GM23338 (cell line): ENCODE results near the gene CROCC2. TPM values are rescaled to one million over a fixed set of nuclear protein-coding genes. Genes with fewer than 3 reads are reported as not detected.
A peak's percentile ranks its signal among the peaks of the same experiment; 100 is the strongest.

Experiments
- ATAC-seq: fragments of 200-7000 bp; cut with Tn5 transposase; 3 replicates; pipeline ENCODE4 v1.9.1; 2020
- DNase-seq: peaks from one replicate; pipeline ENCODE4 v3.0.0-alpha.2; 2015; ENCODE audit warnings: low spot score
- H2AFZ ChIP-seq: fragments of 200-600 bp; sonication (generic); 2 replicates; pipeline ENCODE4 v1.8.0; 2016; ENCODE audit warnings: antibody characterized with exemption, mild to moderate bottlenecking, moderate library complexity
- H3F3A ChIP-seq: fragments of 200-600 bp; sonication (generic); replicated peaks from 2 replicates; pipeline ENCODE4 v1.8.0; 2017; ENCODE audit warnings: antibody characterized with exemption, mixed run types, low read depth
- H3K27ac ChIP-seq: fragments of 200-600 bp; sonication (generic); 2 replicates; pipeline ENCODE4 v1.6.1; 2016; ENCODE audit warnings: low read depth
- H3K27me3 ChIP-seq: fragments of 200-600 bp; sonication (generic); 2 replicates; pipeline ENCODE4 v1.8.0; 2016; ENCODE audit warnings: mild to moderate bottlenecking, mixed run types, moderate library complexity; ENCODE audit not compliant: insufficient read depth
- H3K36me3 ChIP-seq: fragments of 200-600 bp; sonication (generic); 2 replicates; pipeline ENCODE4 v1.8.0; 2016; ENCODE audit warnings: mild to moderate bottlenecking; ENCODE audit not compliant: insufficient read depth
- H3K4me1 ChIP-seq: fragments of 200-600 bp; sonication (generic); 2 replicates; pipeline ENCODE4 v1.8.0; 2016; ENCODE audit warnings: mild to moderate bottlenecking, moderate library complexity; ENCODE audit not compliant: insufficient read depth
- H3K4me2 ChIP-seq: fragments of 200-600 bp; sonication (generic); 2 replicates; pipeline ENCODE4 v1.7.1; 2017; ENCODE audit warnings: mixed run types
- H3K4me3 ChIP-seq: fragments of 200-600 bp; sonication (generic); 2 replicates; pipeline ENCODE4 v1.6.1; 2016; ENCODE audit warnings: mixed run types
- H3K79me2 ChIP-seq: fragments of 200-600 bp; sonication (generic); replicated peaks from 2 replicates; pipeline ENCODE4 v1.8.0; 2017; ENCODE audit warnings: mild to moderate bottlenecking; ENCODE audit not compliant: insufficient read depth
- H3K9me2 ChIP-seq: fragments of 200-600 bp; sonication (generic); 2 replicates; pipeline ENCODE4 v1.8.0; 2017; ENCODE audit not compliant: insufficient read depth
- H4K20me1 ChIP-seq: fragments of 200-600 bp; sonication (generic); replicated peaks from 2 replicates; pipeline ENCODE4 v1.8.0; 2017; ENCODE audit warnings: mild to moderate bottlenecking; ENCODE audit not compliant: insufficient read depth
- H3K27ac Mint-ChIP-seq: 2 replicates; pipeline ENCODE4 v1.8.0; 2020; ENCODE audit warnings: inconsistent platforms, mild to moderate bottlenecking, moderate library complexity, mixed read lengths
- H3K27me3 Mint-ChIP-seq: 3 replicates; pipeline ENCODE4 v1.8.0; 2022; ENCODE audit warnings: low read depth, mild to moderate bottlenecking, moderate library complexity, mixed read lengths, inconsistent platforms; ENCODE audit not compliant: insufficient read depth, poor library complexity
- H3K36me3 Mint-ChIP-seq: 3 replicates; pipeline ENCODE4 v1.8.0; 2021; ENCODE audit warnings: low read depth, mild to moderate bottlenecking, inconsistent platforms, moderate library complexity, mixed read lengths
- H3K4me1 Mint-ChIP-seq: 3 replicates; pipeline ENCODE4 v1.8.0; 2020; ENCODE audit warnings: mild to moderate bottlenecking, inconsistent platforms, mixed read lengths
- H3K4me3 Mint-ChIP-seq: 3 replicates; pipeline ENCODE4 v1.8.0; 2021; ENCODE audit warnings: moderate library complexity, mild to moderate bottlenecking, inconsistent platforms, mixed read lengths
- H3K9me3 Mint-ChIP-seq: 3 replicates; pipeline ENCODE4 v1.8.0; 2020; ENCODE audit warnings: moderate library complexity, mild to moderate bottlenecking, inconsistent platforms, mixed read lengths
- CREB1 ChIP-seq: fragments of 250-450 bp; sonication (Bioruptor Pico); IDR thresholded peaks from 2 replicates; pipeline ENCODE4 v1.5.0; 2020; ENCODE audit warnings: low read depth, mild to moderate bottlenecking, moderate library complexity
- EZH2phosphoT487 ChIP-seq: fragments of 200-600 bp; sonication (generic); IDR thresholded peaks from one replicate; pipeline ENCODE4 v1.8.1; 2018; ENCODE audit warnings: antibody characterized with exemption; ENCODE audit not compliant: unreplicated experiment
- JUNB ChIP-seq: IDR thresholded peaks from one replicate; pipeline ENCODE4 v1.6.1; 2016; ENCODE audit warnings: antibody characterized with exemption; ENCODE audit not compliant: unreplicated experiment
- NANOG ChIP-seq: IDR thresholded peaks from 2 replicates; pipeline ENCODE4 v1.6.1; 2016; ENCODE audit warnings: antibody characterized with exemption, borderline replicate concordance
- POLR2AphosphoS5 ChIP-seq: IDR thresholded peaks from 2 replicates; pipeline ENCODE4 v1.6.1; 2016; ENCODE audit warnings: antibody characterized with exemption, low read depth
- STAT1 ChIP-seq: IDR thresholded peaks from one replicate; pipeline ENCODE4 v1.6.1; 2016; ENCODE audit warnings: antibody characterized with exemption; ENCODE audit not compliant: unreplicated experiment
- ZNF114 ChIP-seq: fragments of 250-450 bp; sonication (Bioruptor Pico); IDR thresholded peaks from 2 replicates; pipeline ENCODE4 v1.5.0; 2020; ENCODE audit warnings: mild to moderate bottlenecking, moderate library complexity
- polyA plus RNA-seq: library from polyadenylated mRNA; unstranded; fragments of >200 nt; fragmentation: Nextera tagmentation; extraction: Ambion mirVana; gene quantifications from 2 replicates; pipeline ENCODE4 v1.2.1, GENCODE V29; 2016
- total RNA-seq: library from RNA; depleted of rRNA; stranded (reverse); fragments of >200 nt; shearing (Covaris generic); gene quantifications from 2 replicates; pipeline ENCODE4 v1.2.3, GENCODE V29; 2014
- TF ChIP-seq, protein P1 (sequence below), 2 experiments: fragments of 200-600 bp in 1 of 2; sonication (generic) in 1 of 2; conservative IDR thresholded peaks; 2 replicates each; pipeline versions ENCODE4 v1.5.1 to v1.6.1; 2016 to 2017; ENCODE audit warnings: antibody characterized with exemption in 2 of 2, low read depth in 2 of 2, mild to moderate bottlenecking in 2 of 2, moderate library complexity in 1 of 2
- TF ChIP-seq, protein P2 (sequence below): IDR thresholded peaks from one replicate; pipeline ENCODE4 v1.6.1; 2018; ENCODE audit warnings: antibody characterized with exemption; ENCODE audit not compliant: unreplicated experiment

The CROCC2 gene
- total and polyA plus RNA-seq, 2 experiments from 2014 or later: not detected

DNA sequence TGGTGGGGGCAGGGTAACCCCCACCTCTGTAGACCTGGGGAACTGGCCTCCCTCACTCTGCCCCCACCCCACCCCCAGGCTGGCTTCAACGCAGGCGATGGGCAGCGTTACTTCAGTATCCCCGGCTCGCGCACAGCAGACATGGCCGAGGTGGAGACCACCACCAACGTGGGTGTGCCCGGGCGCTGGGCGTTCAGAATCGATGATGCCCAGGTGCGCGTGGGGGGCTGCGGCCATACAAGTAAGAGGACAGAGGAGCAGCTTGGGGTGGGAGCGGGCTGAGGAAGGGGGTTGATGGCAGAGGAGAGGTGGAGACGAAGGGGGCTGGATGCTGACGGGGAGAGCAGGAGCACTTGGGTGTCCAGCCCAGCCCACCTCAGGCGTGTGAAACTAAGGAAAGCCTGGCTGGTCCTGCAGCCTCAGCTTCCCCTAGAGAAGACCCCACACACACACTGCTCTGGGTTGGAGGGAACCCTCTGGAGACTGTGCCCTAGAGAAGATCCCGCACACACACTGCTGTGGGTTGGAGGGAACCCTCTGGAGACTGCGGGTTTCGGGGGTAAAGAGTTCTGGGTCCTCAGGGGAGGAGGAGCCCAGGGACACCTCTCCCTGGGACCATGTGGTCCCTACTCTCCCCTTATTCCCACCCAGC, 128.5 kb downstream of the CROCC2 start (continued):
- TF ChIP-seq, protein P1, sequence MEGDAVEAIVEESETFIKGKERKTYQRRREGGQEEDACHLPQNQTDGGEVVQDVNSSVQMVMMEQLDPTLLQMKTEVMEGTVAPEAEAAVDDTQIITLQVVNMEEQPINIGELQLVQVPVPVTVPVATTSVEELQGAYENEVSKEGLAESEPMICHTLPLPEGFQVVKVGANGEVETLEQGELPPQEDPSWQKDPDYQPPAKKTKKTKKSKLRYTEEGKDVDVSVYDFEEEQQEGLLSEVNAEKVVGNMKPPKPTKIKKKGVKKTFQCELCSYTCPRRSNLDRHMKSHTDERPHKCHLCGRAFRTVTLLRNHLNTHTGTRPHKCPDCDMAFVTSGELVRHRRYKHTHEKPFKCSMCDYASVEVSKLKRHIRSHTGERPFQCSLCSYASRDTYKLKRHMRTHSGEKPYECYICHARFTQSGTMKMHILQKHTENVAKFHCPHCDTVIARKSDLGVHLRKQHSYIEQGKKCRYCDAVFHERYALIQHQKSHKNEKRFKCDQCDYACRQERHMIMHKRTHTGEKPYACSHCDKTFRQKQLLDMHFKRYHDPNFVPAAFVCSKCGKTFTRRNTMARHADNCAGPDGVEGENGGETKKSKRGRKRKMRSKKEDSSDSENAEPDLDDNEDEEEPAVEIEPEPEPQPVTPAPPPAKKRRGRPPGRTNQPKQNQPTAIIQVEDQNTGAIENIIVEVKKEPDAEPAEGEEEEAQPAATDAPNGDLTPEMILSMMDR (conservative IDR thresholded peaks at IDR 0.05; ENCODE audit: low read depth in 2 of 2): no peak
- TF ChIP-seq STAT1: no peak
- TF ChIP-seq NANOG: no peak

DNA sequence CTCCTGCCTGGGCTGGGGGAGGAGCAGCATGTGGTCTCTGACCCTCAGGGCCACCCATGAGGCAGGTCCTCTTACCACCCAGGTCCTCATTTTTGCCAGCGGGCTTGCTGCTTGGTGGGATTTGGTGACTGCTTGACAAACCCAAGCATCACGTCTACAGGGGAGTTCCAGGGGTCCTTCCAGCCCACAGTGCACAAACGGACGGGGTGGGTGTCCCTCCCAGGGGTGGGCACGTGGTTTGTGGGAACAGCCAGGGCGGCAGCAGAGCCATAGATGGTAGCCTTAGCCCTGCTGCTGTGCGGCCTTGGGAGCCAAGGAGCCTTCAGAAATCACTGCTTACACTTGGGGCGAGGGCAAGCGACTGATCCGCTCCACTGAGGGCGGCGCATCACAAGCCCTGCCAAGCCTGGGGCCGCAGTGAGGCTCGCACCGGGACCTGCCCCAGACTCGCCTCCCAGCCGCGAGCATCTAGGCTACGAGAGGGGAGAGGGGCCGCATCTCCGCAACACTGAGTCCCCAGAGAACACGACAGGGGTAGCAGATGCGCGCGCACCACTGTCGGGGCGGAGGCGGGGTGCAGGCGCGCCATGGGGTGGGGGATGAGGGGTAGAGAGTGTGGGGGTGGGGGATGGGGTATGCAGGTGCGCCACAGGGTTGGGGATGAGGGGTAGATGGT, 129.1 kb downstream of the CROCC2 start:
- no peaks in the 10 kb centered on the region; the same call in 2 of the 3 replicates for H3K36me3 Mint-ChIP-seq
- H3K27ac Mint-ChIP-seq: no peak overlapping the region
- Histone ChIP-seq H3K27me3 (peaks cover 6% of the 10 kb centered on the region), H3K9me2 (no peaks in the 10 kb centered on the region), H3K4me3 (peak overlapping the region; percentile 46), H3K27ac (no peak overlapping the region), H2AFZ (peak overlapping the region; percentile 93), H3F3A (no peaks in the 10 kb centered on the region), H3K4me1 (peaks cover 8% of the 10 kb centered on the region; the same call in 1 of the 2 replicates), H3K79me2 (no peaks in the 10 kb centered on the region), H3K4me2 (peak overlapping the region; percentile 72), H4K20me1 (no peaks in the 10 kb centered on the region), H3K36me3 (no peaks in the 10 kb centered on the region)
- ATAC-seq: peak; percentile 65
- peaks cover 7% of the 10 kb centered on the region for H3K4me1 Mint-ChIP-seq
- peak; percentile 76 for DNase-seq
- H3K27me3 Mint-ChIP-seq: peaks cover 20% of the 10 kb centered on the region
- H3K4me3 Mint-ChIP-seq: peak overlapping the region; percentile 52
- no peaks in the 10 kb centered on the region; the same call in 2 of the 3 replicates for H3K9me3 Mint-ChIP-seq
- TF ChIP-seq POLR2AphosphoS5: peak; percentile 46; the same call in 1 of the 2 replicates
- no peak for TF ChIP-seq EZH2phosphoT487
- no peak for TF ChIP-seq JUNB
- no peak for TF ChIP-seq ZNF114 (CRISPR knock-in tag)
- TF ChIP-seq CREB1 (CRISPR knock-in tag): no peak
- TF ChIP-seq, protein P2, sequence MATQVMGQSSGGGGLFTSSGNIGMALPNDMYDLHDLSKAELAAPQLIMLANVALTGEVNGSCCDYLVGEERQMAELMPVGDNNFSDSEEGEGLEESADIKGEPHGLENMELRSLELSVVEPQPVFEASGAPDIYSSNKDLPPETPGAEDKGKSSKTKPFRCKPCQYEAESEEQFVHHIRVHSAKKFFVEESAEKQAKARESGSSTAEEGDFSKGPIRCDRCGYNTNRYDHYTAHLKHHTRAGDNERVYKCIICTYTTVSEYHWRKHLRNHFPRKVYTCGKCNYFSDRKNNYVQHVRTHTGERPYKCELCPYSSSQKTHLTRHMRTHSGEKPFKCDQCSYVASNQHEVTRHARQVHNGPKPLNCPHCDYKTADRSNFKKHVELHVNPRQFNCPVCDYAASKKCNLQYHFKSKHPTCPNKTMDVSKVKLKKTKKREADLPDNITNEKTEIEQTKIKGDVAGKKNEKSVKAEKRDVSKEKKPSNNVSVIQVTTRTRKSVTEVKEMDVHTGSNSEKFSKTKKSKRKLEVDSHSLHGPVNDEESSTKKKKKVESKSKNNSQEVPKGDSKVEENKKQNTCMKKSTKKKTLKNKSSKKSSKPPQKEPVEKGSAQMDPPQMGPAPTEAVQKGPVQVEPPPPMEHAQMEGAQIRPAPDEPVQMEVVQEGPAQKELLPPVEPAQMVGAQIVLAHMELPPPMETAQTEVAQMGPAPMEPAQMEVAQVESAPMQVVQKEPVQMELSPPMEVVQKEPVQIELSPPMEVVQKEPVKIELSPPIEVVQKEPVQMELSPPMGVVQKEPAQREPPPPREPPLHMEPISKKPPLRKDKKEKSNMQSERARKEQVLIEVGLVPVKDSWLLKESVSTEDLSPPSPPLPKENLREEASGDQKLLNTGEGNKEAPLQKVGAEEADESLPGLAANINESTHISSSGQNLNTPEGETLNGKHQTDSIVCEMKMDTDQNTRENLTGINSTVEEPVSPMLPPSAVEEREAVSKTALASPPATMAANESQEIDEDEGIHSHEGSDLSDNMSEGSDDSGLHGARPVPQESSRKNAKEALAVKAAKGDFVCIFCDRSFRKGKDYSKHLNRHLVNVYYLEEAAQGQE: no peak
